Non-pigmented ciliary epithelial cell (primary cell): Measurements from ENCODE around the gene PHC2.

Experiments used
- DNase-seq: peaks from one replicate; pipeline ENCODE4 v3.0.0-alpha.2; 2010; ENCODE audit warnings: low read depth

PHC2 gene

GRCh38 chr1:33454646-33455282, 23.9 kb upstream of the PHC2 start:
- DNase-seq = no peak

- no peak for DNase-seq
These were observed 15.7 kb upstream of the PHC2 start for GRCh38 chr1:33446590-33446989.

DNA sequence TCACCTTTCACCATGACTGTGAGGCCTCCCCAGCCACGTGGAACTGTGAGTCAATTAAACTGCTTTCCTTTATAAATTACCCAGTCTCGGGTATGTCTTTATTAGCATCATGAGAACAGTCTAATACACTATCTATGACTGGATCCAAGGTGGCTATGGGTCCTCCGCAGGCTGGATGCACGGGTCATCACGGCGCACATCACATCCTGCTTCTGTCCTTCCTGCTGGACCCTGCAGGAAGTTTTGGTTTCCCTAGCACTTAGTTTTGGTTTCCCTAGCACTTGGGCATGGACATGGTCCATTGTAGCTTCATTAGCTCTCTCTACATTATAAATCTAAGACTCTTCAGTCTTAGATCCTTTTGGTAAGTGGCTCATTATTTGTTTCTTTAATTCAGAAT, 14.2 kb upstream of the PHC2 start:
- no peak for DNase-seq

DNA sequence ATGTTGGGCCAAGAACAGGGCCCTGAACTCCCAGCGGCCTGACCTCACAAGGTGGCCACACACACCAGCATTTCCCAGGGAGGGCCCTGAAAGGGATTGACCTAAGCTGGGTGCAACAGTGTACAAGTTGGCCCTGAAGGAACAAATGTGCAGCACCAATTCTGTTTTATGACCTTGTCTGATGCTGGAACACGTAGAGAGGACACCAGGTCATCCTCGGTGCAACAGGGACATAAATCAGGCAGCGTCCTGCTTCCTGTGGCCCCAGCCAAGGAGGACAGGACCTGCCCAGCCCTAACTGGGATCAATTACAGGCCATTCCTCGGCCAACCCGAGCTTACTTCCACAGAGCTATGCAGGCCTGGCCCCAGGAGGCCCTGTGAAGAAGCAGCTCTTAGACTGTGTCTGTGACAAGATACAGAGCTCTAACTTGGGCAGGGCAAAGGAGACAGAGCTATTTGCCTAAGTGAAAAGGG, 12.8 kb upstream of the PHC2 start:
- no peak for DNase-seq

- DNase-seq = no peak
These were observed 12.3 kb upstream of the PHC2 start for GRCh38 chr1:33443080-33443704.

DNA sequence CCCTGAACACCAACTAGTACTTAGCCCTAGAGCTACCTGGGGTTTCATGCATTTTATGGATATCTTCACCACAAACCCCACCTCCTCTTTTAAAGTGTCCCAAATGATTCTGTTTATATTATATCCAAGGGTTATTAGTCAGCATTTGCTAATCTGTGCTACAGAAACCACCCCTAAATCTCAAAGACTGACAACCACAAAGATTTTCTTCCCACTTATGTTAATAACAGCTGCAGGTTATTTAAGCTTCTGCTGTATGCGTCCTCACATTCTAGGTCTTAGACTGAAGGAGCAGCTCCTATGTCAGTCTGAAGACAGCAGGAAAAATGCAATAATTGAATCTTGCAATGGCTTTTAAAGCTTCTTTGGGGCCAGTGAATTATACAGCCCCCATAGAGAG, 11.2 kb upstream of the PHC2 start:
- DNase-seq = no peak

DNA sequence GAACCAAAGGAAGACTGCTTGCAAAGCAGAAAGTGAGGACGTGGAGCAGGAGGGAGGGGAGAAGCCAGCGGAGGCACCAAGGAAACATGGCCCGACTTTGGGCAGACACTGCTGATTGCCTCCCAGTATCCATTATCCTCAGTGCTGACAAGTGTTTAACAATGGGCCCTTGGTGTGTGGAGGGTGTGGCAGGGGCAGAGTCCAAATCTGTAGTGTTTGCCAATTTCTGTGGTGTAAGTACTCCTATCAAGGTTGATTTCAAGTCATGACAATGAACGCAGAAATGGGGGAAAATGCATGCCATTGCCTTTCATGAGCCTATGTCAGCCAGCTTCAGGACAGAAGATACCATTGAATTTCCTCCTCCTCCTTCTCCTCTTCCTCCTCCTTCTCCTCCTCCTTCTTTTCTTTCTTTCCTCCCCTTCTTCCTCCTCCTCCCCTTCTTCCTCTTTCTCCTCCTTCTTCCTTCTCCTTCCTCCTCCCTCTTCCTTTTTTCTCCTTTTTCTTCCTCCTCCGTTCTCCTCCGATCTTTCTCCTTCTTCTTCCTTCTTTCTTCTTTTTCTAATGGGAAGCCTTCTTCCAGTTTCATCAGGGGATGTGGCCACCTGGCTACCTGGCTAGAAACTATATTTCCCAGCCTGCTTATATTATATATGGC, 10.3 kb upstream of the PHC2 start:
- DNase-seq = no peak

GRCh38 chr1:33439662-33440061, 8.8 kb upstream of the PHC2 start:
- no peak for DNase-seq

GRCh38 chr1:33438364-33439160, 7.7 kb upstream of the PHC2 start:
- DNase-seq = no peak

GRCh38 chr1:33436557-33437285, 5.8 kb upstream of the PHC2 start:
- no peak for DNase-seq

DNA sequence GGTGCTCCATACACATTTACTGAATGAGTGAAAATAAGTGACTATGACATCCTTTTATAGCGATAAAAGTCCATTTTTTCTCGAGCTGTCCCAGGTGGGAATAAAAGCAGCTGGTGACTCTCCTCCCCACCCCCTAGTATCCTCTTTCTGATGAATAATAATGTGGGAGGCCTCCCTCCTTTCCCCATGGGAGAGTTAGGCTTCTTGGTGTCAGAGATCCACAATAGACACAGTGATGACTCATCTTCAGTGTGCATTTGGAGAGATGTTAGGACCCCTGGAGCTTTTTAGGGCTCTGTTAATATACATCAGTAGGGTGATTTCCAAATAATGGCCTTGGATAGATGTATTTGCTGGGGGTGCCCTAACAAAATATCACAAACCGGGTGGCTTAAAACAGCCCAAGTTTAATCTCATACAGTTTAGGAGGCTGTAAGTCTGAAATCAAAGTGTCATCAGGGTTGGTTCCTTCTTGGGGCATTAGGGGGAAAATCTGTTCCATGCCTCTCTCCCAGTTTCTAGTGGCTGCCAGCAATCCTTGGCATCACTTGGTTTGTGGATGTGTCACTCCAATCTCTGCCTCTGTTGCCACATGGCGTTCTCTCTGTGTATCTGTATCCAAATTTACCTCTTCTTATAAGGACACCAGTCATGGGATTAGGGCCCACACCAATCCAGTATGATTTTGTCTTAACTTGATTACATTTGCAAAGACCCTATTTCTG, 4.4 kb upstream of the PHC2 start:
- no peak for DNase-seq

- no peak for DNase-seq
These were observed 3.5 kb upstream of the PHC2 start for GRCh38 chr1:33434363-33434750.

GRCh38 chr1:33433509-33434362, 2.8 kb upstream of the PHC2 start:
- DNase-seq = peak; percentile 91

- DNase-seq = no peak
These were observed 821 bp downstream of the PHC2 start for GRCh38 chr1:33429856-33430691.

GRCh38 chr1:33429332-33429731, 1.6 kb downstream of the PHC2 start:
- DNase-seq = no peak

DNA sequence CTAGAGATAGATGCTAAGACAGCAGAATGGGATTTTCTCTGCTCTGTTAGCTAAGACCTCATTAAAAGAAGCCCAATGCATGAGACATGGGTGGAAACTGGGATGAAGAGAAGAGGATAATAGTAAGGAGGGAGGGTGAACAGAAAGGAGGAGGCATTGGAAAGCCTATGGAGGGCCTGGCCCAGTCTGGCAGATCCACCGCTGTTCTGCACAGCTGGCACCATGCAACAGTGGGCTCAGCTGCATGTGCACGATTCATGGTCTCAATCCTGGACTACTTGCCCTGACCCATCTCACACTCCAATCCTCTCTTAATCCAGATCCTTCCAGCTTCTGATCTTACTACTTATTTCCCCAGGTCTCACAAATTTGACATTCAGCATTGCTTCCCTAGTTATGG, 2.2 kb downstream of the PHC2 start:
- no peak for DNase-seq

GRCh38 chr1:33426916-33427315, 4.0 kb downstream of the PHC2 start:
- no peak for DNase-seq

DNA sequence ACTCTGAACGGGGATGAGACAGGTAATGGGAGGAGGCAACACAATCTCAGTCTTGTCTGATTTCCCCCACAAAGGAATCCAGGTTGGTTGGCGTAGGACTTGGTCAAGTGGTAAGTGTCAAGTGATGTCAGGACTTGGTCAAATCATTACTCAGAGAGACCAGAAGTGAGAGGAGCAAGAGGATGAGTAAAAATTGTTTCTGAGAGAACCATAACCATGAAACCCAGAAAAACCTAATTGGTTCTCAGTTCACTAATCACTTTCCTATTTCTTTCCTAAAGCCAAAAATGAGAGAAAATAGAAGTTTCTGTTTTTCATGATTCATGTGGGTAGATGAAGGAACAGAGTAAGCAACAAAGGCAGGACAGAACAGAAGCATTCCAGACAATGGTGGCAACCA, 5.0 kb downstream of the PHC2 start:
- DNase-seq = no peak

DNA sequence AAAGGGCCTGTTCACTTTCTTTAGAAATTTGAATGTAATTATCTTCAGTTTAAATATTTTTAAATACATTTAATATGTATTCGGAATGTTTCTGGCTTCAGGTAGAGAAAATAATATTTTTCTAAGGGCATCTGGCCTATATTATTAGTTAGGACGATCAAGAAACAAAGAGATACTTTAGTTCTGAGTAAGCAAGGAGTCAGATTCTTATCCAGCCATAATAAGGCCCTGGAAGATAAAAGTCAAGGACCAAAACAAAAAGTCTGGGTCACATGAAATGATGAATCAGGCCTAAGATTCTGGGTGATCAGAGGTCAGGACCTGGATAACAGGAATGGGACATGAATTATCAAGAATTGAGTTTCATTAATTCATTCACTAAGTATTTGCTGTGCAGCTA, 6.3 kb downstream of the PHC2 start:
- DNase-seq = no peak

DNA sequence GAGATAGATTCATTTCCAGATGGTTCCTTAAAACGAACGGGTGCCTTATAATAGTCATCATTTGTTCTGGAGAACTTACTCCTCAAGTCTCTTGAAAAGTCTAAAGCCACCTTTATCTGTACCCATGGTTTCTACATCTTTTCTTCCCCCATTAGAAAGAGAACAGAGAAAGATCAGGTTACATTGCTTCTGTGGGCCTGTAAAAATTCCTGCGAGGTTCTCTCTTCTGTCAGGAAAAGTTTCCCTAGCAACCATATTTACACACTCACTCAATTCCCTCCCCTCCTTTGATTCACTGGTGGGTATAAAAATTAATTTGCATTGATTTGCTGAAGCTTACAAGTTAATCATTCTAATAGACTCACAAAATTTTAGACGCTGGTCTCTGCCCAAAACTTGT, 6.7 kb downstream of the PHC2 start:
- no peak for DNase-seq
